GM13977 (cell line): ENCODE results near the gene SULT1C3.

Source experiments
- DNase-seq: peaks from one replicate; pipeline ENCODE4 v3.0.0; 2012; ENCODE audit warnings: low spot score
- in situ Hi-C: fragments of 300-500 bp; cut with MboI; formaldehyde crosslinking; loops from one replicate; pipeline ENCODE4 v1.12.0; 2022; ENCODE audit warnings: low sequenced_read_pairs, low pct_unique_long_range_greater_than_20kb, mixed read lengths, inconsistent platforms; ENCODE audit not compliant: unreplicated experiment
- TF ChIP-seq, protein P1 (sequence below): IDR thresholded peaks from 2 replicates; pipeline ENCODE4 v1.5.1; 2012; ENCODE audit warnings: mild to moderate bottlenecking, control low read depth; ENCODE audit not compliant: insufficient read depth; ENCODE audit errors: extremely low read depth, missing control alignments

Gene SULT1C3

DNA sequence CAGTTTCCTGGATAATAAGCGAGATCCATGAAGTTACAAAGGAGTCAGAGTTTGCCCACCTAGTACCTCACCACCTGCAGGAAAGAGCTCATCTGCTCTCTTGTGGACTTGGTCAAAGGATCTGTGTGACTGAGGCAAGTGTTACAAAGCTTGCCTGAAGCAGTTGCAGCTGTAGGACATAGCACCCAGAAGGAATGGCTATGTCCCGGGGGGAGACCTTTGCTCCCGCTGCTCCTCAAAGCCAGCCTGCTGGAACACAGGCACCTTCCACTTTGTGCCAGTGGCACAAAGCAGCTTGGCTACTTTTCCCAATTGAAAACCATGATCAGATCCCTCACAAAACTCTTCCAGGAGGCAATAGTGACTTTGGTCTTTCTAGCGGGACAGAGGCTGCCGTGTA is 45.8 kb downstream of the SULT1C3 start:
- in situ Hi-C loops, result no loop called here
- TF ChIP-seq, protein P1, sequence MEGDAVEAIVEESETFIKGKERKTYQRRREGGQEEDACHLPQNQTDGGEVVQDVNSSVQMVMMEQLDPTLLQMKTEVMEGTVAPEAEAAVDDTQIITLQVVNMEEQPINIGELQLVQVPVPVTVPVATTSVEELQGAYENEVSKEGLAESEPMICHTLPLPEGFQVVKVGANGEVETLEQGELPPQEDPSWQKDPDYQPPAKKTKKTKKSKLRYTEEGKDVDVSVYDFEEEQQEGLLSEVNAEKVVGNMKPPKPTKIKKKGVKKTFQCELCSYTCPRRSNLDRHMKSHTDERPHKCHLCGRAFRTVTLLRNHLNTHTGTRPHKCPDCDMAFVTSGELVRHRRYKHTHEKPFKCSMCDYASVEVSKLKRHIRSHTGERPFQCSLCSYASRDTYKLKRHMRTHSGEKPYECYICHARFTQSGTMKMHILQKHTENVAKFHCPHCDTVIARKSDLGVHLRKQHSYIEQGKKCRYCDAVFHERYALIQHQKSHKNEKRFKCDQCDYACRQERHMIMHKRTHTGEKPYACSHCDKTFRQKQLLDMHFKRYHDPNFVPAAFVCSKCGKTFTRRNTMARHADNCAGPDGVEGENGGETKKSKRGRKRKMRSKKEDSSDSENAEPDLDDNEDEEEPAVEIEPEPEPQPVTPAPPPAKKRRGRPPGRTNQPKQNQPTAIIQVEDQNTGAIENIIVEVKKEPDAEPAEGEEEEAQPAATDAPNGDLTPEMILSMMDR, result no peak
- no peak for DNase-seq

GRCh38 chr2:108287169-108287568 is 47.4 kb downstream of the SULT1C3 start:
- DNase-seq, result no peak
- TF ChIP-seq, protein P1, result no peak
- in situ Hi-C loops, result no loop called here

DNA sequence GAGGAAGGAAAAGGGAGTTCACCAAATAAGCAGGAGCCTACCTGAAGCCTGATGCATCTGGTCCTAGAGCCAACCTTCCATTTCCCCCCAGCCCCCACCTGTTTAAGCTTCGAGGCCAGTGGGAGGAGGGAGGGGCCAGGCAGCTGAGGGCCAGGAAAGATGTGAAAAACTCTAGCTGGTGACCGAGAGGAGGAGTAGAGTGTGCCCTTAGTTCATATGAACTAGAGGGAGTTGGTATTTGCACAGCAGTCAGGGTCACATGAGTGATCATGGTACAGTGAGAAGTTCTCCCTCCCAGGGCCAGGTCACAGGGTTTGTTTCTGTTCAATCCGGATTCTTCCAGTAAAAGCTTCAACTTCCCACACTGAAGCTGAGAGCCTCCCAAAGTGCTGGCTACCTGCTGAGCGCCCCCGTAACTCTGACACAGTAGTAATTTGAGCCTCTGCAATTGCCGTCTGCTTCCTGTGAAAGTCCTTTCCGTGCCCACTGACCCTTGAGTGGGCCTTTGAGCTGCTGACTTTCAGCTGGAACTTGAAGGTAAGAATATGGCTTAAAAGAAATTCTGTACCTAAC is 48.9 kb downstream of the SULT1C3 start, which contains the start of gene SULT1C2:
SULT1C2 (plus strand) TSS at position 362 of the 573 bp plus-strand sequence. CDS start 4,773 bp downstream, outside the sequence.
- TF ChIP-seq, protein P1, result no peak
- in situ Hi-C loops, result no loop called here
- DNase-seq, result no peak

- in situ Hi-C loops, result no loop called here
- TF ChIP-seq, protein P1, result no peak
- no peak for DNase-seq
Measured at GRCh38 chr2:108293850-108294249, 54.1 kb downstream of the SULT1C3 start.

- TF ChIP-seq, protein P1, result no peak
- in situ Hi-C loops, result no loop called here
- no peak for DNase-seq
Measured at GRCh38 chr2:108297436-108298141, 57.8 kb downstream of the SULT1C3 start.

GRCh38 chr2:108301558-108301957 is 61.8 kb downstream of the SULT1C3 start:
- no peak for DNase-seq
- in situ Hi-C loops, result no loop called here

More at GRCh38 chr2:108301558-108301957, 61.8 kb downstream of the SULT1C3 start:
- TF ChIP-seq, protein P1, result no peak
